Posterior vena cava (tissue), 2 donors: ENCODE data around the gene DIP2C. TPM values are rescaled to one million over a fixed set of nuclear protein-coding genes. Genes with fewer than 3 reads are reported as not detected.

ENCODE experiments used
- DNase-seq: peaks from one replicate; pipeline ENCODE4 v3.0.0-alpha.2; 2020; ENCODE audit warnings: low spot score
- intact Hi-C, 2 donors: fragments of 100-400 bp; cut with DNase I; formaldehyde crosslinking; loops; one replicate each; pipeline versions ENCODE4 v1.14.1 to v1.14.2; 2022 to 2023
- total RNA-seq, 2 donors: library from RNA; stranded (reverse); fragmentation: NEBNext Ultra II Directional; extraction: Animal tissue kit (Norgen Biotek cat#: 25700); gene quantifications; one replicate each; pipeline ENCODE4 v1.2.1, GENCODE V29; 2021
- donor health status: DM: yes; HTN: yes; CAD: no.
- donor health status: DM: yes; HTN: yes; CAD: no.

Gene DIP2C
- total RNA-seq, 2 donors from 2014 or later, result 39.3 to 45.6 TPM

DNA sequence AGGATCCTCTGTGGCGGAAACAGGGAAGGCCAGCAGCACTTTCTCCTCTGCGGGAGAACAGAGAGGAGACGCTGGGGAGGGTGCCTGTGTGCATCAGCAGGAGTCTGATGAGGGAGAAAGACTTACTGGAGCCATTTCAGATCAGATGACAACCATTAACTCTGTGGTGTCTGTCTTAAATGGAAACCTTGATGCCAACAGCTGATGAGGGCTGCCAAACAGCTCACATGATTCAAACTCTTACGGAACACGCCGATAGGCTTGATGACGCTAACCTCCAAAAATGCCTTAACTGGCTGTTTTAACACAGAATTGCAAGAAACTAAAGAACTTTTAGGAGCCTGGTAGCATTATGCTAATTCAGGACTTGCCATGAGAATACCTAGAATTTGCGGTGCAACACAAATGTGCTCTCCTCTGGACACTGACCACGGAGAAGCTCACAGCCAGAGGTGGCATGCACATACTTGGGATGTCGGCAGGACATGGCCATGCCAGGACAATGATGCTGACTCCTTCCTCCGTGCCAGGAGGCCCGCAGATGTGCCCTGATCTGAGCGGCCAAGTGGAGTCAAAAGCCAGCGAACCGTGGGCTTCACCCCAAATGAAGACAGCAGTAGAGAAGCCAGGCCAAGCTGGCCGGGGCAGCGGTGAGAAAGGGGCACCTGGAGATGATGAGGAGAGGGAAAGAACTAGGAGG lies 399.3 kb downstream of the DIP2C start:
- no peak for DNase-seq

GRCh38 chr10:289581-289980 lies 399.9 kb downstream of the DIP2C start:
- intact Hi-C loops, result no loop called here
- no peak for DNase-seq

More for the DNA sequence above, 399.3 kb downstream of the DIP2C start:
- intact Hi-C loops, result no loop called here

GRCh38 chr10:288316-289200 lies 400.9 kb downstream of the DIP2C start:
- no peak for DNase-seq
- intact Hi-C loops, result no loop called here

DNA sequence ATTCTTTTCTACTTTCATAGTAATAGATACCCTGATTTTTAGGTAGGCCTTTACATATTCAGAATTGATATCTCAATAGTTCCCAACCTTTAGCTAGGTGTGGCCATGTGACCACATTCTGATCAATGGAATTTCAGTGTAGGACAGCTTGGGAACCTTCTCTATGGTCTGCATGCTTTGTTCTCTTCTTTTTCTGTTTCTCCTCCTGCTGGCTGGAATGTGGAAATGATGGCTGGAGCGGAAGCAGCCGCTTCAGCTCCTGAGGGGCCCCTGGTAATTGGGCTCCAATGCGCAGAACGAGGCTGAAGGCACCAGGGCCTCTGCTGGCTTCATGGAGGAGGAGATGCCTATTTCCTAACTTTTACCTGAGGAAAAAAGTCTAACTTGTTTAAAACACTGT lies 401.7 kb downstream of the DIP2C start:
- intact Hi-C loops, result no loop called here
- no peak for DNase-seq

GRCh38 chr10:287026-287709 lies 402.3 kb downstream of the DIP2C start:
- intact Hi-C loops, result no loop called here
- no peak for DNase-seq

DNA sequence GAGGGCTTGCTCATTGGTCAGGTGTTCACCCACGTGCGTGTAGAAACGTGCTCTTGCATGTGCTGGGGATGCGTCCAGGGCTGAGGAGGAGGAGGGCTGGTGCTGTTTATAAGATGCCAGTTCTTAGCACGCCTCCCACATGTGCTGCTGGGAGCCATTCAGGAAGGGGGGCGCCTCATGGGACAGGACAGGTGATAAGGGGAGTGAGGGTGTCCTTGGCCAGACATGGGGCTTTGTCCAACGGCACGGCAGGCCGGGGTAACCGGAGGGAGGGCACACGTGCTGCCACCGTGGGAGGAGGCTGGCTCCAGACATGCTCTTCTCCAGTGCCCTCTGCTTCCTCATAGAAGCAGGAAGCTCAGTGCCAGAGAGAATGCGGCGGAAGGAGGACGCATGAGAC lies 404.3 kb downstream of the DIP2C start:
- no peak for DNase-seq
- intact Hi-C loops, result no loop called here

- intact Hi-C loops, result loop anchor here in 1 of 2 donors (5.0 kb wide), 1 partner anchor 68 kb away; no protein-coding TSS in a partner anchor
- DNase-seq, result no peak
Observed at GRCh38 chr10:283916-284356, 405.5 kb downstream of the DIP2C start.

- DNase-seq, result no peak
- intact Hi-C loops, result loop anchor here in 1 of 2 donors (5.0 kb wide), 1 partner anchor 69 kb away; no protein-coding TSS in a partner anchor
Observed at GRCh38 chr10:283140-283479, 406.4 kb downstream of the DIP2C start.

- DNase-seq, result no peak
- intact Hi-C loops, result loop anchor here in 1 of 2 donors (5.0 kb wide), 1 partner anchor 70 kb away; no protein-coding TSS in a partner anchor
Observed at GRCh38 chr10:282294-283139, 407.0 kb downstream of the DIP2C start.

GRCh38 chr10:279655-280054 lies 409.8 kb downstream of the DIP2C start:
- DNase-seq, result no peak
- intact Hi-C loops, result loop anchor here in 1 of 2 donors (5.0 kb wide), 1 partner anchor 73 kb away; no protein-coding TSS in a partner anchor

DNA sequence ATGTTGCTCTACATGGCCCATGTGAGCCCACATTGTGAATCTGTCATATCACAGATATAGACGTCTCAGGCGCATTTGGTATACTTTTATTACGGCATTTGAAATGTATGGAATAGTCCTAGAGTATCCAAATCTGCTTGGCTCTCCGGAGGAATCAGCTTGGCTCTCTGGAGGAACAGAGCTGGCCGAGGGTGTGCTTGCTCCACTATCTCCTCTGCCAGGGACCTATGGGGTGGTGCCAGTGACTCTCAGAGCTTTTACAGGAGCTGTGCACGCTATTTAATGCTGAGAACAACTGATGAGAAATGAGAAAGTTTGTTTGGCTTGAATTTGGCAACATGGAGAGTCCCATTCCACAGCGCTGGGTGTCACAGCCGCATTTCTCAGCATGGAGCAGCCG lies 410.2 kb downstream of the DIP2C start:
- DNase-seq, result no peak
- intact Hi-C loops, result no loop called here

DNA sequence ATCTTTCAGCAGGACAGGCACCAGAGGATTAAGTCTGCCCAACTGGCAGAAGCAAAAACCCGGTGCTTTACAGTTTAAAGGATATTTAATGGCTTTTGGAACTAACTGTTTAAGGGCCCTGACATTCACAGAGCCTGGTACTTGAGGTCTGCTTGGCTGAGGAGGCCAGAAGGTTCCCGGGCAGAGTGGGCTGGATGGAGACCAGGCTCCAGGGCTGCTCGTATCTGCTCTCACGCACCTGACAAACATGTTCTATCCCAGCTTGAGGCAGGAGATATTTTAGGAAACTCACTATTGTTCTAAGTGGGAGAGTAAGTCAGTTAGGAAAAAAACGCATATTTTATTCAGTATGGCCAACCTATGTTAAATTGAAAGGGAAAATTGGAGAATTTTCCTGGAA lies 410.8 kb downstream of the DIP2C start:
- intact Hi-C loops, result no loop called here
- DNase-seq, result no peak

DNA sequence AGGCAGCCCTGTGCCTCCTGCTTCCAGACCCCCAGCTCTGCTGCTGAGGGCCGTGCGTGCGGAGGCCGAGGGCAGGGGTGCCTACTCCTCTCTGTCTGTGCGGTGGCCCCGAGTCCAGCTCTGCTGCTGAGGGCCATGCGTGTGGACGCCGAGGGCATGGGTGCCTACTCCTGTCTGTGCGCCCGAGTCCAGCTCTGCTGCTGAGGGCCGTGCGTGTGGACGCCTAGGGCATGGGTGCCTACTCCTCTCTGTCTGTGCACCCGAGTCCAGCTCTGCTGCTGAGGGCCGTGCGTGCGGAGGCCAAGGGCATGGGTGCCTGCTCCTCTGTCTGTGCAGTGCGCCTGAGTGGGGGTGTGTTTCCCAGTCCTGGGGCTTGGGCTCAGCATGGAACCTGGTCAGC lies 411.5 kb downstream of the DIP2C start:
- intact Hi-C loops, result no loop called here
- DNase-seq, result no peak

DNA sequence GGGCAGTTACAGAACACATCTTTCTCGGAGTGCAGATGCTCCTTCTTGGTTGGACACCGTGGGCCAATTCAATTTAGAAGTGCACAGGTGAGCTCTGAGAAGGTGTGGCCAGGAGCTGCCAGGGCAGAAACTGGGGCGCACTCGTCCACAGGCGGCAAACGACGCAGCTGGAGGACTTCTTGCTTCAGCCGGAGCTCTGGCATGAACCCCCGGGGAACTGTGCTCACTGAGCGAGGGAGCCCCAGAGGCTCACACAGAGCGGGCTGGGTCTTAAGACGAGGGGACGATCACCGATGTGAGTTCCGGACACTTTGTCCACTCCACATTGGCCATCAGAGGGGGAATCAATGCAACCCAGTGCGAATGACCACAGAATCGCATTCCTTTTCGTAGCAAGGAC lies 413.8 kb downstream of the DIP2C start:
- intact Hi-C loops, result no loop called here
- DNase-seq, result no peak

GRCh38 chr10:274866-275265 lies 414.6 kb downstream of the DIP2C start:
- DNase-seq, result no peak
- intact Hi-C loops, result no loop called here

- intact Hi-C loops, result no loop called here
- no peak for DNase-seq
Observed at GRCh38 chr10:273088-273487, 416.4 kb downstream of the DIP2C start.

- no peak for DNase-seq
- intact Hi-C loops, result no loop called here
Observed at GRCh38 chr10:271722-272121, 417.7 kb downstream of the DIP2C start.

DNA sequence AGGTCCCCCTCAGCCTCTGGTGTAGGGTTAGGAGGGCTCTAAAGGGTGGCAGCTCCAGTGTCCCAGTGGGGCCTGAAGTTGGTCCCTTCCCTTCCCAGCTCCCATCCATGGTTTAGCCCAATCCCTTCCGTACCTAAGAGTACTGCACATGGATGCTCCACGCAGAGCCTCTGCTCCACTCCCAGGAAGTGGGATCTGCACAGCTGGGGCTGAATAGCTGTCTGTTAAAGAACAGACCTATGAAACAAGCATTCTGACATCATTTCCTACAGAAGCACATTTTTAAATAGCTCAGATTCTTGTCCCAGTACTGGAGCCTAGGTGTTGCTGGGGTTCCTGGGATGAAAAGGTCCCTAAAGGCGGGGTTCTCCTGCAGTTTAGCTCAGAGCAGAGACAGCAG lies 418.3 kb downstream of the DIP2C start:
- intact Hi-C loops, result no loop called here
- no peak for DNase-seq

DNA sequence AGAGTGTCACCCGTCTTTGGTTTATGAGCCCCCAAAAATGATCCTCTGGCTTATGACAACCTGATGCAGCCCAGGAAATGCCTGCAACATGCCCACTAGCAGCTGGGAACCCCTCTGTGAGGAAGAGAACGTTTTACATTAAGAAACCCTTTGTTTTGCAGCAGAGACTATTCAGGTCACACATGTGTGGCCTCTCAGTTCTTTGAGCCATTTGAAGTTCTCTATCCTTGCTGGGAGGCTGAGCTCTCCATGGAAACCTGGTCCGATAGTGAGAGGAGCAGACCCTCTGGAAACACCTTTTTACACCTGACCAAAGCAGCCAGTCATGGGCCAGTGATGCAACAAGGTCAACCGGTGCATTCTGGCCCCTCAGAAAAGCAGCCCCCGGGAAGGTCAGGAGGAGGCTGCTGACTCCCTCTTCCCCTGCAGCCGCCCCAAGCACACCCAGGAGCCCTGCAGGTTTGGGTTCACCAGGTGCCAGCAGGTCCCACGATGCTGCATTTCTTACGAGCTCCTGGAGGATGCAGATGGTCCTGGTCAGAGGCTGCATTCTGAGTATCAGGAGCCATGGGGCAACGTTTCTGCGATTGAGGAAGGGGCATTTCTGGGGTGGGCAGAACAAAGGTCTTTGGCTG lies 419.9 kb downstream of the DIP2C start:
- intact Hi-C loops, result no loop called here
- no peak for DNase-seq
